IMR-90 (cell line): Measurements from ENCODE around the gene FEV. TPM values are rescaled to one million over a fixed set of nuclear protein-coding genes. Genes with fewer than 3 reads are reported as not detected.
A peak's percentile ranks its signal among the peaks of the same experiment; 100 is the strongest.

ENCODE experiments used
- ATAC-seq: fragments of 200-7000 bp; cut with Tn5 transposase; 2 replicates; pipeline ENCODE4 v1.9.1; 2020; ENCODE audit warnings: low read depth, mild to moderate bottlenecking, moderate library complexity
- BruUV-seq: library from RNA; stranded (reverse); fragments of 400-500 nt; replicated peaks from 2 replicates; lab custom pipeline; 2021; lab: Mats Ljungman, UMichigan
- CTCF ChIA-PET: fragments of 300-600 bp; formaldehyde crosslinking; extraction: SDS; loops from one replicate; lab custom pipeline; 2021; ENCODE audit warnings: antibody characterized with exemption; lab: Yijun Ruan, JAX
- POLR2A ChIA-PET: fragments of 300-600 bp; sonication (Branson Sonifier 250); formaldehyde crosslinking; loops from one replicate; lab custom pipeline; 2022; ENCODE audit warnings: antibody characterized with exemption; ENCODE audit not compliant: unreplicated experiment; lab: Charles Lee
- DNase-seq: peaks from one replicate; pipeline ENCODE4 v3.0.0; 2013
- H2AFZ ChIP-seq: replicated peaks from 2 replicates; pipeline ENCODE3; 2013; ENCODE audit warnings: low read length, mild to moderate bottlenecking; ENCODE audit not compliant: poor library complexity
- H2AK5ac ChIP-seq: 2 replicates; pipeline ENCODE4 v1.6.1; 2013; ENCODE audit warnings: low read depth, low read length, inconsistent platforms
- H2AK9ac ChIP-seq: replicated peaks from 2 replicates; pipeline ENCODE3; 2013; ENCODE audit warnings: mild to moderate bottlenecking, low read depth, low read length, moderate library complexity; ENCODE audit not compliant: poor library complexity
- H2BK120ac ChIP-seq: 2 replicates; pipeline ENCODE4 v1.6.1; 2013; ENCODE audit warnings: low read depth, low read length, inconsistent platforms
- H2BK15ac ChIP-seq: 3 replicates; pipeline ENCODE4 v1.6.1; 2013; ENCODE audit warnings: low read depth, low read length, inconsistent platforms
- H2BK20ac ChIP-seq: 2 replicates; pipeline ENCODE4 v1.6.1; 2013; ENCODE audit warnings: low read depth, mild to moderate bottlenecking, inconsistent platforms, low read length, moderate library complexity
- H2BK5ac ChIP-seq: 2 replicates; pipeline ENCODE4 v1.6.1; 2013; ENCODE audit warnings: mild to moderate bottlenecking, low read depth, low read length, inconsistent platforms; ENCODE audit not compliant: poor library complexity, severe bottlenecking
- H3K14ac ChIP-seq: replicated peaks from 2 replicates; pipeline ENCODE4 v1.6.1; 2013; ENCODE audit warnings: low read depth, low read length, inconsistent platforms
- H3K18ac ChIP-seq: 2 replicates; pipeline ENCODE4 v1.6.1; 2013; ENCODE audit warnings: low read depth, low read length, control low read depth
- H3K23ac ChIP-seq: 2 replicates; pipeline ENCODE4 v1.6.1; 2013; ENCODE audit warnings: low read depth, low read length, inconsistent platforms
- H3K27ac ChIP-seq: 2 replicates; pipeline ENCODE4 v1.5.1; 2013; ENCODE audit warnings: mild to moderate bottlenecking, control low read depth, low read length; ENCODE audit not compliant: insufficient read depth
- H3K27me3 ChIP-seq: 2 replicates; pipeline ENCODE4 v1.6.1; 2013; ENCODE audit warnings: low read length; ENCODE audit not compliant: control insufficient read depth, insufficient read depth
- H3K36me3 ChIP-seq: 2 replicates; pipeline ENCODE4 v1.6.1; 2013; ENCODE audit warnings: low read length, mixed read lengths; ENCODE audit not compliant: control insufficient read depth, insufficient read depth
- H3K4ac ChIP-seq: 2 replicates; pipeline ENCODE4 v1.6.1; 2013; ENCODE audit warnings: low read depth, low read length, inconsistent platforms
- H3K4me1 ChIP-seq: 2 replicates; pipeline ENCODE4 v1.6.1; 2013; ENCODE audit warnings: low read length, mixed read lengths; ENCODE audit not compliant: control insufficient read depth, insufficient read depth
- H3K4me2 ChIP-seq: 2 replicates; pipeline ENCODE4 v1.6.1; 2013; ENCODE audit warnings: low read depth, mild to moderate bottlenecking, control low read depth, low read length, moderate library complexity
- H3K4me3 ChIP-seq: 2 replicates; pipeline ENCODE4 v1.5.1; 2013; ENCODE audit warnings: low read depth, mild to moderate bottlenecking, control low read depth, low read length, moderate library complexity; ENCODE audit not compliant: insufficient read depth
- H3K56ac ChIP-seq: 2 replicates; pipeline ENCODE4 v1.6.1; 2013; ENCODE audit warnings: low read length, inconsistent platforms; ENCODE audit not compliant: insufficient read depth; ENCODE audit errors: extremely low read depth
- H3K79me1 ChIP-seq, 2 experiments: 2 replicates each; pipeline ENCODE4 v1.6.1; 2013; ENCODE audit warnings: low read length in 2 of 2, inconsistent platforms in 1 of 2, low read depth in 1 of 2
- H3K9ac ChIP-seq: 2 replicates; pipeline ENCODE4 v1.6.1; 2013; ENCODE audit warnings: low read depth, low read length, control low read depth
- H3K9me1 ChIP-seq: 2 replicates; pipeline ENCODE4 v1.6.1; 2013; ENCODE audit warnings: low read length, inconsistent platforms; ENCODE audit not compliant: insufficient read depth
- H3K9me3 ChIP-seq: 2 replicates; pipeline ENCODE4 v1.6.1; 2013; ENCODE audit warnings: low read length; ENCODE audit not compliant: control insufficient read depth, insufficient read depth
- H4K20me1 ChIP-seq: 2 replicates; pipeline ENCODE4 v1.6.1; 2013; ENCODE audit warnings: low read length, inconsistent platforms; ENCODE audit not compliant: insufficient read depth
- H4K5ac ChIP-seq: 2 replicates; pipeline ENCODE4 v1.6.1; 2013; ENCODE audit warnings: mild to moderate bottlenecking, low read depth, low read length, control low read depth
- H4K8ac ChIP-seq, 2 experiments: 2 replicates each; pipeline ENCODE4 v1.6.1; 2013; ENCODE audit warnings: low read depth in 2 of 2, low read length in 2 of 2, control low read depth in 1 of 2, inconsistent platforms in 1 of 2
- H4K91ac ChIP-seq: 2 replicates; pipeline ENCODE4 v1.6.1; 2013; ENCODE audit warnings: low read depth, low read length, inconsistent platforms; ENCODE audit not compliant: insufficient read depth
- CEBPB ChIP-seq: IDR thresholded peaks from 2 replicates; pipeline ENCODE4 v1.6.1; 2012; ENCODE audit warnings: low read depth, low read length, improper control_type of control experiment
- ELK1 ChIP-seq: fragments of 150-350 bp; IDR thresholded peaks from 2 replicates; pipeline ENCODE4 v1.6.1; 2016; ENCODE audit warnings: low read depth, mild to moderate bottlenecking, low read length, moderate library complexity, borderline replicate concordance
- MAFK ChIP-seq: IDR thresholded peaks from 2 replicates; pipeline ENCODE4 v1.6.1; 2012; ENCODE audit warnings: low read depth, low read length, improper control_type of control experiment
- MAZ ChIP-seq: IDR thresholded peaks from 2 replicates; pipeline ENCODE4 v1.6.1; 2012; ENCODE audit warnings: low read depth, mild to moderate bottlenecking, low read length, improper control_type of control experiment, moderate library complexity, borderline replicate concordance
- MXI1 ChIP-seq: IDR thresholded peaks from 2 replicates; pipeline ENCODE4 v1.6.1; 2012; ENCODE audit warnings: low read depth, mild to moderate bottlenecking, low read length, moderate library complexity, borderline replicate concordance
- whole genome bisulfite sequencing, 2 experiments: methylation state at CpG; one replicate each; pipeline versions ENCODE4 v1.1.5 to v1.1.7; 2013; ENCODE audit warnings: missing lambda C conversion rate in 2 of 2; ENCODE audit not compliant: insufficient read length in 1 of 2; ENCODE audit errors: extremely low coverage in 2 of 2; 5-methylcytosine and 5-hydroxymethylcytosine counted together
- dilution Hi-C: fragments of 300-500 bp; cut with HindIII; formaldehyde crosslinking; loops from one replicate; pipeline ENCODE4 v1.14.3; 2018; ENCODE audit warnings: low sequenced_read_pairs; ENCODE audit not compliant: unreplicated experiment
- in situ Hi-C: fragments of 300-500 bp; cut with MboI; formaldehyde crosslinking; loops from 3 replicates; pipeline ENCODE4 v1.14.3; 2019; ENCODE audit warnings: low sequenced_read_pairs, inconsistent platforms, mixed read lengths
- intact Hi-C: fragments of 100-400 bp; cut with micrococcal nuclease; formaldehyde crosslinking; loops from 2 replicates; pipeline ENCODE4 v1.10.0; 2022
- polyA plus RNA-seq, 3 experiments: library from polyadenylated mRNA; depleted of rRNA; stranded (reverse); fragments of >200 nt; gene quantifications; 2 replicates each; pipeline ENCODE4 v1.2.3, GENCODE V29; 2012; ENCODE audit warnings: low replicate concordance in 1 of 3
- total RNA-seq: library from RNA; depleted of rRNA; stranded (reverse); fragments of >200 nt; gene quantifications from 2 replicates; pipeline ENCODE4 v1.2.3, GENCODE V29; 2012

FEV gene
- total and polyA plus RNA-seq, 2 of the 4 experiments (the other 2 are of a cell fraction), result not detected

DNA sequence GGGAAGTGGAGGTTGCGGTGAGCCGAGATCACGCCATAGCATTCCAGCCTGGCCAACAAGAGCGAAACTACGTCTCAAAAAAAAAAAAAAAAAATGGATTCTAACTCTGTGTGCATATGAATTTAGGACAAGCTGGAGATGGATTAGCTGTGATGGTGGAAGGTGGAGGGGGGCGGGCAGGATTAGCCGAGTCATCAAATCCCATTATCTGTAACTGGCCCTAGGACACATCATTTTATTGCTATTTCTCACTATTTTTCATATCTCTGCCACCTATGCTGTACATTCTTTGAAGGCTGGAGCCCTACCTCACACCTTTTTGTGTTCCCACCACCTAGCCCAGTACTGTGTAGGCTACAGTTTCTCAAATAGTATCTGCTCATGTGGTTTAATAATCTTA lies 32.8 kb downstream of the FEV start:
- CTCF ChIA-PET, result interaction anchor here (0.6 kb wide), 1 partner anchor 24 kb away, joined by 3 read pairs; no protein-coding TSS in a partner anchor
- no peak overlapping the region for H2AK9ac ChIP-seq
- H3K23ac ChIP-seq, result no peak overlapping the region
- no peak overlapping the region for H2BK5ac ChIP-seq
- H2AFZ ChIP-seq, result no peak overlapping the region
- no peaks in the 10 kb centered on the region for H3K79me1 ChIP-seq
- no peak overlapping the region for H3K18ac ChIP-seq
- no peak overlapping the region for H3K4ac ChIP-seq
- no peak overlapping the region for H2AK5ac ChIP-seq
- no peaks in the 10 kb centered on the region for H3K9me1 ChIP-seq
- no peak overlapping the region for H3K4me2 ChIP-seq
- H3K56ac ChIP-seq, result no peak overlapping the region
- ATAC-seq (no peak), DNase-seq (no peak)
- H3K4me1 ChIP-seq, result no peaks in the 10 kb centered on the region
- H3K27me3 ChIP-seq, result peaks cover 47% of the 10 kb centered on the region
- WGBS, 2 experiments, result no CpG with 5 or more reads among the region's 7 CpGs
- H2BK120ac ChIP-seq, result no peak overlapping the region
- BruUV-seq, result no TSS peak
- no peak overlapping the region for H4K91ac ChIP-seq
- no peaks in the 10 kb centered on the region for H3K36me3 ChIP-seq
- no peak overlapping the region for H3K27ac ChIP-seq
- no peak overlapping the region for H4K5ac ChIP-seq
- H3K9me3 ChIP-seq, result no peaks in the 10 kb centered on the region
- POLR2A ChIA-PET, result no interaction called here
- no peak overlapping the region for H3K9ac ChIP-seq
- no peaks in the 10 kb centered on the region for H4K20me1 ChIP-seq
- in situ Hi-C loops (no loop called here), intact Hi-C loops (no loop called here), dilution Hi-C loops (no loop called here)
- TF ChIP-seq MXI1, result no peak
- no peak for TF ChIP-seq ELK1
- TF ChIP-seq MAZ, result no peak
- TF ChIP-seq CEBPB, result no peak
- peak; percentile 73 for TF ChIP-seq MAFK
- no peak overlapping the region for H2BK15ac ChIP-seq
- no peak overlapping the region for H3K14ac ChIP-seq
- H4K8ac ChIP-seq, result no peak overlapping the region
- no peak overlapping the region for H2BK20ac ChIP-seq
- H3K4me3 ChIP-seq, result no peak overlapping the region
